AG04449 (cell line): ENCODE data around the gene AGBL4.

Experiments
- CTCF ChIA-PET: fragments of 350-600 bp; formaldehyde crosslinking; extraction: SDS; loops from one replicate; lab custom pipeline; 2021; ENCODE audit warnings: antibody characterized with exemption; lab: Yijun Ruan, JAX
- POLR2A ChIA-PET: fragments of 400-600, 350-600 bp; formaldehyde crosslinking; extraction: SDS; loops from one replicate; lab custom pipeline; 2020; ENCODE audit warnings: antibody characterized with exemption, inconsistent platforms; lab: Yijun Ruan, JAX
- DNase-seq: peaks from one replicate; pipeline ENCODE4 v3.0.0-alpha.2; 2010; ENCODE audit warnings: low read depth, low spot score
- H3K4me3 ChIP-seq: 2 replicates; pipeline ENCODE4 v1.5.1; 2011; ENCODE audit warnings: low read depth, mild to moderate bottlenecking, control low read depth, low read length
- CTCF ChIP-seq: IDR thresholded peaks from one replicate; pipeline ENCODE4 v1.5.1; 2011; ENCODE audit warnings: mild to moderate bottlenecking, moderate library complexity, low read length, control low read depth, inconsistent platforms; ENCODE audit not compliant: insufficient read depth; ENCODE audit errors: missing control alignments

The AGBL4 gene

GRCh38 chr1:48943393-48943792 lies 1080.4 kb downstream of the AGBL4 start:
- ChIA-PET POLR2A (no interaction called here), CTCF (no interaction called here)
- no peak for TF ChIP-seq CTCF
- no peak overlapping the region for H3K4me3 ChIP-seq
- peak; percentile 61 for DNase-seq

DNA sequence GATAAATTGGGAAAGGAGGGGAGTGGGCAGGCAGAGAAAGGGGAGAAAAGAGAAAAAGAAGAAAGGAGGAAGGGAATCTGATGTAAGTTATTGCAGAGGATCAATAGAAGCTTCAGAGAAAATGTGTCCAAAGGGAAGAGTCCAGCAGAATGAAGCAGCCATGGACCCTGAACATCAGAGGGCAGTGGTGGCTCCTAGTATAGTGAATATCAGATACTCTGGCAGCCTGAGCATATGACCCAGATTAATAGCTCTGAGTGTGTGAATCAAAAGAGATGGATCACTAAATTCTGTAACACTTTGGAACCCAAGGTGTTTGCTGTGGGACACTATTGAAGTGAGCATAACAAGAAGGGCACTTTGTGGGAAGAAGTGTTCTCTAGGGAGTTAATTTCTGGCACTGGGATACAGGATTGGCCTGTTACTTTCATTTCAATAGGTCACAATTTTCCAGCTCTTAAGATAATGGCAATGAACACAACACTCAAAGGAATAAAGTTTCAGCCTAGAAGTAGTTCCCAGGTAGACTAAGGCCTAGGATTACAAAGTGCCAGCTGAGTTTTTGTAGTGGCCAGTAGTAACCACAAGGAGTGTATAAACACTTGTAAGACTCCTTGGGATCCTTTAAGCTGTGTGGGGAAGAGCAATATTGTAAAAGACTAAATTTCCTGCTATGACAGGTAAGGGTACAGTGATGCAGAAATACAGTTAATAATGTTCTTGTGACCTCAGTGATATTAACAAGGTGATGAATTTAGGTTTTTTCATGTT lies 1082.6 kb downstream of the AGBL4 start:
- POLR2A ChIA-PET, result no interaction called here
- TF ChIP-seq CTCF, result no peak
- DNase-seq, result no peak
- CTCF ChIA-PET, result no interaction called here
- no peak overlapping the region for H3K4me3 ChIP-seq

DNA sequence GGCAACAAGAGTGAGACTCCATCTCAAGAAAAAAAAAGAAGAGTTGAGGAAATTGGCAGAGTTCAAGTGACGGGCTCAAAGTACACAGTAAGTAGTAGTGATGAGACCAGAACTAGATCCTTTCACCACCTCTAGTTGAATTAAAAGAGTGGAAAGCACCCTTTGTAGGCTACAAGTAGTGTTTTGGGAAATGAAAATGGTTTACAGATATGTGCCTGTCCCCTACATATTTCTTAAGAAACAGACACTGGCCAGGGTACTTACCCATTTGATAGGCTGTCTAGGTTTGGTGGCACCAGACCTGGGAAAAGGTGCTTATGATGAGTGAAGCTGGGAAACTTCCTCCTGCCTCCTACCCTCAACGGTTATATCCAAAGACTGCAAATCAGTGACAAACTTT lies 1083.4 kb downstream of the AGBL4 start:
- POLR2A ChIA-PET, result no interaction called here
- H3K4me3 ChIP-seq, result no peak overlapping the region
- DNase-seq, result no peak

DNA sequence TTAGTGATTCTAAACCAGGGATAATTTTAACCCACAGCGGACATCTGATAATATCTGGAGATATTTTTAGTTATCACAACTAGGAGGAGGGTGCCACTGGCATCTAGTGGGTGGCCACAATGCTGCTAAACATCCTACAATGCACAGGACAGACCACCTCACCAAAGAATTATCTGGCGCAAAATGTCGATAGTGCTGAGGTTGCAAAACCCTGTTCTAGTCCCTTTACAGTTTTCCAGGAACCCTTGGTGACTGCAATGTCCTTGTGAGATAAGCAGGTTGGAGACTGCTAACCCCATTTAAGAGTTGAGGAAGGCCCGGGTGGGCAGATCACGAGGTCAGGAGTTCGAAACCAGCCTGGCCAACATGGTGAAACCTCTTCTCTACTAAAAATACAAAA lies 1083.9 kb downstream of the AGBL4 start:
- POLR2A ChIA-PET, result no interaction called here
- no peak for TF ChIP-seq CTCF
- DNase-seq, result no peak
- CTCF ChIA-PET, result no interaction called here
- H3K4me3 ChIP-seq, result no peak overlapping the region

More for the DNA sequence above, 1083.4 kb downstream of the AGBL4 start:
- CTCF ChIA-PET, result no interaction called here
- no peak for TF ChIP-seq CTCF

- DNase-seq, result no peak
- CTCF ChIA-PET, result no interaction called here
- TF ChIP-seq CTCF, result no peak
- no peak overlapping the region for H3K4me3 ChIP-seq
- POLR2A ChIA-PET, result no interaction called here
These were observed 1084.7 kb downstream of the AGBL4 start for GRCh38 chr1:48939042-48939441.

DNA sequence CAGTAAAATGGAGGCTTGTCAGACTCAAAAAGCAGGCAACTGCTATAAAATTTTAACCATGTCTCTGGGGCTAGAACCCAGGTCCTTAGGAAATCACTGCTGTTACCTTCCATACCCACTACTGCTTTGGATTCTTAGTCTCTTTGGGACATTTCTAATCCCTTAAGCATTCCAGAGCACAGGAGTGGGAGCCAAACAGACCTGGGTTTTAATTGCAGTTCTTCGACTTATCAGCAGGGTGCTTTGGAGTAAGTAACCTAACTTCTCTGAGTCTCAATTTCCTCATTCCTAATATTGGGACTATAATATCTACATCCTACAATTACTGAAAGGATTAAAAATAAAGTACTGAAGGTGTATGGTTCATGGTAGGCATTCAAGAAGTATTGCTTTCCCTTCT lies 1086.0 kb downstream of the AGBL4 start:
- CTCF ChIA-PET, result no interaction called here
- TF ChIP-seq CTCF, result no peak
- DNase-seq, result no peak
- H3K4me3 ChIP-seq, result no peak overlapping the region
- POLR2A ChIA-PET, result no interaction called here
